OCI-LY3 (cell line): ENCODE data around the gene DNAJC28.

Experiments
- H2AFZ ChIP-seq: fragments of 200-600, 300-600 bp; shearing (Covaris generic); 2 replicates; pipeline ENCODE4 v1.6.0; 2014; ENCODE audit warnings: antibody characterized with exemption, low read depth, low read length
- H3K27ac ChIP-seq: fragments of 200-600, 300-600 bp; sonication (generic); 2 replicates; pipeline ENCODE4 v1.5.1; 2014; ENCODE audit warnings: mild to moderate bottlenecking, low read length, moderate library complexity, mixed read lengths
- H3K27me3 ChIP-seq: fragments of 200-600, 300-600 bp; sonication (generic); 2 replicates; pipeline ENCODE4 v1.6.1; 2014; ENCODE audit warnings: low read depth, low read length, mixed read lengths
- H3K36me3 ChIP-seq: fragments of 200-600, 300-600 bp; sonication (generic); replicated peaks from 2 replicates; pipeline ENCODE3; 2014; ENCODE audit warnings: low read depth, low read length, mixed read lengths
- H3K4me1 ChIP-seq: fragments of 300-600, 200-600 bp; sonication (generic); 2 replicates; pipeline ENCODE4 v1.6.1; 2014; ENCODE audit warnings: low read length, mixed read lengths
- H3K4me2 ChIP-seq: fragments of 200-600, 300-600 bp; sonication (generic); 2 replicates; pipeline ENCODE4 v1.6.1; 2014; ENCODE audit warnings: low read length, mixed read lengths
- H3K4me3 ChIP-seq: fragments of 300-600, 200-600 bp; sonication (generic); 2 replicates; pipeline ENCODE4 v1.5.1; 2014; ENCODE audit warnings: antibody characterized with exemption, mild to moderate bottlenecking, low read length, moderate library complexity
- H3K79me2 ChIP-seq: fragments of 300-600, 200-600 bp; shearing (Covaris generic); 2 replicates; pipeline ENCODE4 v1.6.1; 2014; ENCODE audit warnings: mild to moderate bottlenecking, low read length, mixed read lengths
- H3K9ac ChIP-seq: fragments of 300-600, 200-600 bp; shearing (Covaris generic); 2 replicates; pipeline ENCODE4 v1.6.0; 2014; ENCODE audit warnings: mild to moderate bottlenecking, low read length, moderate library complexity
- H3K9me3 ChIP-seq: fragments of 200-600, 300-600 bp; shearing (Covaris generic); 2 replicates; pipeline ENCODE4 v1.6.1; 2014; ENCODE audit warnings: low read length, mixed read lengths; ENCODE audit not compliant: insufficient read depth
- H4K20me1 ChIP-seq: fragments of 200-600, 300-600 bp; sonication (generic); 2 replicates; pipeline ENCODE4 v1.6.1; 2016; ENCODE audit warnings: low read length, mixed read lengths; ENCODE audit not compliant: insufficient read depth
- CTCF ChIP-seq: fragments of 200-600, 300-600 bp; sonication (generic); IDR thresholded peaks from 2 replicates; pipeline ENCODE4 v1.5.1; 2014; ENCODE audit warnings: antibody characterized with exemption, low read length, low read depth
- EZH2phosphoT487 ChIP-seq: fragments of 200-600 bp; shearing (Covaris generic); IDR thresholded peaks from 2 replicates; pipeline ENCODE4 v1.6.1; 2018; ENCODE audit warnings: antibody characterized with exemption, mixed run types, low read depth

DNAJC28 gene

GRCh38 chr21:33487996-33488395 is 3.5 kb downstream of the DNAJC28 start:
- Histone ChIP-seq H4K20me1 (no peaks in the 10 kb centered on the region), H3K4me2 (no peak overlapping the region), H3K4me3 (no peak overlapping the region), H3K4me1 (peaks cover 4% of the 10 kb centered on the region; the same call in 1 of the 2 replicates), H3K27ac (no peak overlapping the region), H3K9ac (no peak overlapping the region), H3K36me3 (no peaks in the 10 kb centered on the region), H3K79me2 (no peaks in the 10 kb centered on the region), H3K27me3 (peaks cover 10% of the 10 kb centered on the region; the same call in 1 of the 2 replicates), H3K9me3 (no peaks in the 10 kb centered on the region), H2AFZ (no peak overlapping the region)
- TF ChIP-seq EZH2phosphoT487 = no peak
- no peak for TF ChIP-seq CTCF

DNA sequence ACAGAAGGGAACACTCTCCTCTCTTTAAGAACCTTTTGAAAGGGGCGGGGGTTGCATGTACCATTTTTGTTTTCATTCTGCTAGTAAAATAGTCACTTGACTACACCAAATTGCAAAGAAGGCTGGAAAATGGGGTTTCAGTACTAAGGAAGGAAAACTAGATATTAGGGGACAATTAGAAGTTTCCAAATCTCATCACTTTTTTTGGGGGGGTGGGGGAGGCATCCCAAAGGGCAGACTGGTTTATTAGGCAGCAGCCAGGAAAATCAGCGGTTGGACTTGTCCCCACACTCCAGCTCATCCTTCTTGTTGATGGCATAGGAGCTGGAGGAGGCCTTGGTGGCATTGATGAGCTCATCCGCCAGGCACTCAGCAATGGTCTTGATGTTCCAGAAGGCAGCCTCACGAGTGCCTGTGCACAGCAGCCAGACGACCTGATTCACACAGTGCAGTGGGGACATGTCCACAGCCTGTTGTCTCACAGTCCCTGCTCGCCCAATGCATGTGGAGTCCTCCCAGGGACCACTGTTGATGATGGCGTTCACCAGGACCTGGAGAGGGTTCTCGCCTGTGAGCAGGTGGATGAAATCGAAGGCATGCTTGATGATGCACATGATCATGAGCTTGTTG is 10.1 kb downstream of the DNAJC28 start:
- no peak overlapping the region for H3K4me2 ChIP-seq
- no peak overlapping the region for H2AFZ ChIP-seq
- peaks cover 11% of the 10 kb centered on the region; the same call in 1 of the 2 replicates for H3K79me2 ChIP-seq
- H4K20me1 ChIP-seq = no peaks in the 10 kb centered on the region
- no peaks in the 10 kb centered on the region for H3K36me3 ChIP-seq
- 0 out of 2 replicates have a peak, but pooled peaks cover 7% of the 10 kb centered on the region for H3K27me3 ChIP-seq
- no peak overlapping the region for H3K4me3 ChIP-seq
- no peak for TF ChIP-seq EZH2phosphoT487
- TF ChIP-seq CTCF = no peak
- no peak overlapping the region for H3K27ac ChIP-seq
- H3K4me1 ChIP-seq = peaks cover 5% of the 10 kb centered on the region; the same call in 1 of the 2 replicates
- H3K9me3 ChIP-seq = no peaks in the 10 kb centered on the region
- no peak overlapping the region for H3K9ac ChIP-seq

GRCh38 chr21:33480481-33481103 is 10.9 kb downstream of the DNAJC28 start:
- Histone ChIP-seq H3K27me3 (0 out of 2 replicates have a peak, but pooled peaks cover 7% of the 10 kb centered on the region), H3K36me3 (no peaks in the 10 kb centered on the region), H2AFZ (peak overlapping the region; percentile 62), H3K9ac (peak overlapping the region; percentile 61), H3K27ac (peak overlapping the region; percentile 34), H3K9me3 (no peaks in the 10 kb centered on the region), H3K4me3 (peak overlapping the region; percentile 79), H4K20me1 (no peaks in the 10 kb centered on the region), H3K4me1 (peaks cover 5% of the 10 kb centered on the region; the same call in 1 of the 2 replicates), H3K79me2 (peaks cover 11% of the 10 kb centered on the region; the same call in 1 of the 2 replicates), H3K4me2 (peak overlapping the region; percentile 65)
- no peak for TF ChIP-seq EZH2phosphoT487
- no peak for TF ChIP-seq CTCF
